HEK293 (cell line): ENCODE data around the gene TAAR6.
A peak's percentile ranks its signal among the peaks of the same experiment; 100 is the strongest.

ENCODE experiments used
- FEZF1 ChIP-seq: fragments of 450-650 bp; formaldehyde crosslinking; IDR thresholded peaks from 2 replicates; pipeline ENCODE4 v1.5.1; 2016; ENCODE audit warnings: missing biosample characterization, missing genetic modification characterization
- GLI4 ChIP-seq: fragments of 450-650 bp; formaldehyde crosslinking; IDR thresholded peaks from 2 replicates; pipeline ENCODE4 v1.5.1; 2016; ENCODE audit warnings: missing biosample characterization, missing genetic modification characterization
- KLF10 ChIP-seq: fragments of 450-650 bp; IDR thresholded peaks from 2 replicates; pipeline ENCODE4 v1.5.1; 2018; ENCODE audit warnings: missing biosample characterization, mild to moderate bottlenecking, missing genetic modification characterization
- KLF16 ChIP-seq: fragments of 450-650 bp; formaldehyde crosslinking; IDR thresholded peaks from 2 replicates; pipeline ENCODE4 v1.5.1; 2017; ENCODE audit warnings: missing biosample characterization, missing genetic modification characterization
- MEIS1 ChIP-seq: sonication (generic); formaldehyde crosslinking; IDR thresholded peaks from 2 replicates; pipeline ENCODE4 v1.8.1; 2022; ENCODE audit warnings: missing genetic modification reagents, mild to moderate bottlenecking, borderline replicate concordance
- PRDM4 ChIP-seq: fragments of 450-650 bp; formaldehyde crosslinking; IDR thresholded peaks from 2 replicates; pipeline ENCODE4 v1.5.1; 2017; ENCODE audit warnings: missing biosample characterization, missing genetic modification characterization
- TCF7L2 ChIP-seq: IDR thresholded peaks from 2 replicates; pipeline ENCODE4 v1.6.1; 2011; ENCODE audit warnings: low read depth, mild to moderate bottlenecking, inconsistent platforms, low read length, moderate library complexity, borderline replicate concordance
- ZBTB48 ChIP-seq: fragments of 450-650 bp; formaldehyde crosslinking; IDR thresholded peaks from 2 replicates; pipeline ENCODE4 v1.5.1; 2016; ENCODE audit warnings: missing biosample characterization, missing genetic modification characterization
- ZBTB8A ChIP-seq: fragments of 450-650 bp; formaldehyde crosslinking; IDR thresholded peaks from 2 replicates; pipeline ENCODE4 v1.5.1; 2016; ENCODE audit warnings: missing biosample characterization, missing genetic modification characterization
- ZNF140 ChIP-seq: fragments of 450-650 bp; formaldehyde crosslinking; IDR thresholded peaks from 2 replicates; pipeline ENCODE4 v1.5.1; 2016; ENCODE audit warnings: missing biosample characterization, missing genetic modification characterization
- ZNF266 ChIP-seq: fragments of 450-650 bp; formaldehyde crosslinking; IDR thresholded peaks from 2 replicates; pipeline ENCODE4 v1.5.1; 2016; ENCODE audit warnings: missing biosample characterization, missing genetic modification characterization, low read depth
- ZNF274 ChIP-seq, 2 experiments: fragments of 200-500 bp in 1 of 2; fragments of 450-650 bp in 1 of 2; sonication (Bioruptor generic) in 1 of 2; formaldehyde crosslinking in 1 of 2; IDR thresholded peaks; 2 replicates each; pipeline versions ENCODE4 v1.5.1 to v1.6.1; 2014 to 2016; ENCODE audit warnings: borderline replicate concordance in 1 of 2, inconsistent platforms in 1 of 2, low read length in 1 of 2, missing biosample characterization in 1 of 2, missing genetic modification characterization in 1 of 2
- ZNF354C ChIP-seq: fragments of 450-650 bp; formaldehyde crosslinking; IDR thresholded peaks from 2 replicates; pipeline ENCODE4 v1.5.1; 2016; ENCODE audit warnings: missing biosample characterization, missing genetic modification characterization, low read depth, borderline replicate concordance
- ZNF366 ChIP-seq: fragments of 450-650 bp; formaldehyde crosslinking; conservative IDR thresholded peaks from 2 replicates; pipeline ENCODE4 v1.5.1; 2016; ENCODE audit warnings: missing biosample characterization, missing genetic modification characterization
- ZNF404 ChIP-seq: fragments of 450-650 bp; formaldehyde crosslinking; IDR thresholded peaks from 2 replicates; pipeline ENCODE4 v1.5.1; 2017; ENCODE audit warnings: missing biosample characterization, missing genetic modification characterization
- ZNF48 ChIP-seq: fragments of 450-650 bp; formaldehyde crosslinking; IDR thresholded peaks from 2 replicates; pipeline ENCODE4 v1.5.1; 2016; ENCODE audit warnings: missing biosample characterization, missing genetic modification characterization
- ZNF629 ChIP-seq: fragments of 450-650 bp; formaldehyde crosslinking; IDR thresholded peaks from 2 replicates; pipeline ENCODE4 v1.5.1; 2017; ENCODE audit warnings: missing biosample characterization, missing genetic modification characterization
- ZNF747 ChIP-seq: fragments of 450-650 bp; formaldehyde crosslinking; IDR thresholded peaks from 2 replicates; pipeline ENCODE4 v1.5.1; 2016; ENCODE audit warnings: missing biosample characterization, missing genetic modification characterization
- ZNF791 ChIP-seq: fragments of 450-650 bp; formaldehyde crosslinking; IDR thresholded peaks from 2 replicates; pipeline ENCODE4 v1.5.1; 2016; ENCODE audit warnings: missing biosample characterization, missing genetic modification characterization
- ZNF837 ChIP-seq: fragments of 450-650 bp; formaldehyde crosslinking; IDR thresholded peaks from 2 replicates; pipeline ENCODE4 v1.5.1; 2016; ENCODE audit warnings: missing biosample characterization, missing genetic modification characterization
- ZSCAN5A ChIP-seq: fragments of 450-650 bp; formaldehyde crosslinking; IDR thresholded peaks from 2 replicates; pipeline ENCODE4 v1.5.1; 2016; ENCODE audit warnings: missing biosample characterization, missing genetic modification characterization
- TF ChIP-seq, protein P1 (sequence below): fragments of 450-650 bp; formaldehyde crosslinking; IDR thresholded peaks from 2 replicates; pipeline ENCODE4 v1.5.1; 2017; ENCODE audit warnings: missing biosample characterization, mild to moderate bottlenecking, missing genetic modification characterization, moderate library complexity
- TF ChIP-seq, protein P2 (sequence below): fragments of 450-650 bp; formaldehyde crosslinking; IDR thresholded peaks from 2 replicates; pipeline ENCODE4 v1.5.1; 2016; ENCODE audit warnings: missing biosample characterization, missing genetic modification characterization, borderline replicate concordance
- TF ChIP-seq, protein P3 (sequence below): fragments of 450-650 bp; formaldehyde crosslinking; conservative IDR thresholded peaks from 2 replicates; pipeline ENCODE4 v1.5.1; 2016; ENCODE audit warnings: low read depth, missing biosample characterization, missing genetic modification characterization

Gene TAAR6

GRCh38 chr6:132527791-132528190 lies 42.3 kb upstream of the TAAR6 start (continued):
- TF ChIP-seq, protein P1, sequence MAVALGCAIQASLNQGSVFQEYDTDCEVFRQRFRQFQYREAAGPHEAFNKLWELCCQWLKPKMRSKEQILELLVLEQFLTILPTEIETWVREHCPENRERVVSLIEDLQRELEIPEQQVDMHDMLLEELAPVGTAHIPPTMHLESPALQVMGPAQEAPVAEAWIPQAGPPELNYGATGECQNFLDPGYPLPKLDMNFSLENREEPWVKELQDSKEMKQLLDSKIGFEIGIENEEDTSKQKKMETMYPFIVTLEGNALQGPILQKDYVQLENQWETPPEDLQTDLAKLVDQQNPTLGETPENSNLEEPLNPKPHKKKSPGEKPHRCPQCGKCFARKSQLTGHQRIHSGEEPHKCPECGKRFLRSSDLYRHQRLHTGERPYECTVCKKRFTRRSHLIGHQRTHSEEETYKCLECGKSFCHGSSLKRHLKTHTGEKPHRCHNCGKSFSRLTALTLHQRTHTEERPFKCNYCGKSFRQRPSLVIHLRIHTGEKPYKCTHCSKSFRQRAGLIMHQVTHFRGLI = peak; percentile 28; the same call in 1 of the 2 replicates
- TF ChIP-seq ZNF366 (tag by site-specific recombination) (peak; percentile 93), ZNF404 (no peak), ZBTB8A (0 out of 2 replicates have a peak, but pooled peaks have one; percentile 24), ZNF48 (tag by site-specific recombination) (no peak), ZBTB48 (tag by site-specific recombination) (no peak), ZNF266 (tag by site-specific recombination) (no peak), ZSCAN5A (peak; percentile 62; the same call in 1 of the 2 replicates), TCF7L2 (no peak), MEIS1 (no peak), ZNF747 (tag by site-specific recombination) (no peak), ZNF274 (IDR thresholded peaks at IDR 0.05; ENCODE audit: low read length) (no peak), ZNF274 (tag by site-specific recombination; IDR thresholded peaks at IDR 0.05; ENCODE audit: borderline replicate concordance) (no peak), FEZF1 (tag by site-specific recombination) (peak; percentile 65), PRDM4 (tag by site-specific recombination) (peak; percentile 56; the same call in 1 of the 2 replicates), ZNF354C (tag by site-specific recombination) (0 out of 2 replicates have a peak, but pooled peaks have one; percentile 25), KLF16 (0 out of 2 replicates have a peak, but pooled peaks have one; percentile 32), ZNF791 (tag by site-specific recombination) (no peak), GLI4 (tag by site-specific recombination) (no peak), KLF10 (tag by site-specific recombination) (peak; percentile 53; the same call in 1 of the 2 replicates), ZNF629 (tag by site-specific recombination) (peak; percentile 91), ZNF837 (tag by site-specific recombination) (no peak), ZNF140 (tag by site-specific recombination) (no peak)
- TF ChIP-seq, protein P2, sequence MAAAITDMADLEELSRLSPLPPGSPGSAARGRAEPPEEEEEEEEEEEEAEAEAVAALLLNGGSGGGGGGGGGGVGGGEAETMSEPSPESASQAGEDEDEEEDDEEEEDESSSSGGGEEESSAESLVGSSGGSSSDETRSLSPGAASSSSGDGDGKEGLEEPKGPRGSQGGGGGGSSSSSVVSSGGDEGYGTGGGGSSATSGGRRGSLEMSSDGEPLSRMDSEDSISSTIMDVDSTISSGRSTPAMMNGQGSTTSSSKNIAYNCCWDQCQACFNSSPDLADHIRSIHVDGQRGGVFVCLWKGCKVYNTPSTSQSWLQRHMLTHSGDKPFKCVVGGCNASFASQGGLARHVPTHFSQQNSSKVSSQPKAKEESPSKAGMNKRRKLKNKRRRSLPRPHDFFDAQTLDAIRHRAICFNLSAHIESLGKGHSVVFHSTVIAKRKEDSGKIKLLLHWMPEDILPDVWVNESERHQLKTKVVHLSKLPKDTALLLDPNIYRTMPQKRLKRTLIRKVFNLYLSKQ = no peak
- TF ChIP-seq, protein P3, sequence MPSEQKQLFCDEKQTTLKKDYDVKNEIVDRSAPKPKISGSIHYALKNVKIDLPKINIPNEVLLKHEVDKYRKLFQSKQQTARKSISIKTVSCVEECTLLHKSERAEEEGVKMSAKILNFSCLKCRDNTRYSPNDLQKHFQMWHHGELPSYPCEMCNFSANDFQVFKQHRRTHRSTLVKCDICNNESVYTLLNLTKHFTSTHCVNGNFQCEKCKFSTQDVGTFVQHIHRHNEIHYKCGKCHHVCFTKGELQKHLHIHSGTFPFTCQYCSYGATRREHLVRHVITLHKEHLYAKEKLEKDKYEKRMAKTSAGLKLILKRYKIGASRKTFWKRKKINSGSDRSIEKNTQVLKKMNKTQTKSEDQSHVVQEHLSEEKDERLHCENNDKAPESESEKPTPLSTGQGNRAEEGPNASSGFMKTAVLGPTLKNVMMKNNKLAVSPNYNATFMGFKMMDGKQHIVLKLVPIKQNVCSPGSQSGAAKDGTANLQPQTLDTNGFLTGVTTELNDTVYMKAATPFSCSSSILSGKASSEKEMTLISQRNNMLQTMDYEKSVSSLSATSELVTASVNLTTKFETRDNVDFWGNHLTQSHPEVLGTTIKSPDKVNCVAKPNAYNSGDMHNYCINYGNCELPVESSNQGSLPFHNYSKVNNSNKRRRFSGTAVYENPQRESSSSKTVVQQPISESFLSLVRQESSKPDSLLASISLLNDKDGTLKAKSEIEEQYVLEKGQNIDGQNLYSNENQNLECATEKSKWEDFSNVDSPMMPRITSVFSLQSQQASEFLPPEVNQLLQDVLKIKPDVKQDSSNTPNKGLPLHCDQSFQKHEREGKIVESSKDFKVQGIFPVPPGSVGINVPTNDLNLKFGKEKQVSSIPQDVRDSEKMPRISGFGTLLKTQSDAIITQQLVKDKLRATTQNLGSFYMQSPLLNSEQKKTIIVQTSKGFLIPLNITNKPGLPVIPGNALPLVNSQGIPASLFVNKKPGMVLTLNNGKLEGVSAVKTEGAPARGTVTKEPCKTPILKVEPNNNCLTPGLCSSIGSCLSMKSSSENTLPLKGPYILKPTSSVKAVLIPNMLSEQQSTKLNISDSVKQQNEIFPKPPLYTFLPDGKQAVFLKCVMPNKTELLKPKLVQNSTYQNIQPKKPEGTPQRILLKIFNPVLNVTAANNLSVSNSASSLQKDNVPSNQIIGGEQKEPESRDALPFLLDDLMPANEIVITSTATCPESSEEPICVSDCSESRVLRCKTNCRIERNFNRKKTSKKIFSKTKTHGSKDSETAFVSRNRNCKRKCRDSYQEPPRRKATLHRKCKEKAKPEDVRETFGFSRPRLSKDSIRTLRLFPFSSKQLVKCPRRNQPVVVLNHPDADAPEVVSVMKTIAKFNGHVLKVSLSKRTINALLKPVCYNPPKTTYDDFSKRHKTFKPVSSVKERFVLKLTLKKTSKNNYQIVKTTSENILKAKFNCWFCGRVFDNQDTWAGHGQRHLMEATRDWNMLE (tag by site-specific recombination) = no peak
